NK-92 (cell line): Measurements from ENCODE around the gene CFAP126.
"Not testable (repeated sequence)": the region's sequence is repeated elsewhere in the genome, so short reads cannot be mapped to it uniquely, and the experiment has no call there.

ENCODE experiments used
- DNase-seq: peaks from one replicate; lab custom pipeline; 2025; ENCODE audit not compliant: unreplicated experiment; lab: John Stamatoyannopoulos, UW

Gene CFAP126

GRCh38 chr1:161367684-161368400 lies at the start of gene CFAP126:
Gene CFAP126, minus strand, starts transcription at chr1:161367876. Its CDS starts 8 bp downstream, at chr1:161367868.
- DNase-seq, result no peak

- not testable (repeated sequence) for DNase-seq
These were observed 45.4 kb upstream of the CFAP126 start for GRCh38 chr1:161413050-161413449.

- DNase-seq, result not testable (repeated sequence)
These were observed 42.9 kb upstream of the CFAP126 start for GRCh38 chr1:161410636-161410970.

- DNase-seq, result not testable (repeated sequence)
These were observed 42.4 kb upstream of the CFAP126 start for GRCh38 chr1:161409848-161410635.

- DNase-seq, result no peak
These were observed 40.9 kb upstream of the CFAP126 start for GRCh38 chr1:161408429-161409052.

- no peak for DNase-seq
These were observed 39.8 kb upstream of the CFAP126 start for GRCh38 chr1:161407451-161407985.

GRCh38 chr1:161406551-161406950 lies 38.9 kb upstream of the CFAP126 start:
- not testable (repeated sequence) for DNase-seq

GRCh38 chr1:161404051-161404597 lies 36.4 kb upstream of the CFAP126 start:
- DNase-seq, result no peak

- no peak for DNase-seq
These were observed 34.8 kb upstream of the CFAP126 start for GRCh38 chr1:161402446-161402845.

GRCh38 chr1:161399257-161399998 lies 31.8 kb upstream of the CFAP126 start:
- peak; percentile 36 for DNase-seq

- DNase-seq, result no peak
These were observed 31.2 kb upstream of the CFAP126 start for GRCh38 chr1:161398900-161399256.

- DNase-seq, result not testable (repeated sequence)
These were observed 29.4 kb upstream of the CFAP126 start for GRCh38 chr1:161397038-161397437.

GRCh38 chr1:161393151-161393550 lies 25.5 kb upstream of the CFAP126 start:
- no peak for DNase-seq

- DNase-seq, result no peak
These were observed 23.9 kb upstream of the CFAP126 start for GRCh38 chr1:161391611-161392010.

- not testable (repeated sequence) for DNase-seq
These were observed 23.5 kb upstream of the CFAP126 start for GRCh38 chr1:161391136-161391535.

GRCh38 chr1:161390559-161390858 lies 22.8 kb upstream of the CFAP126 start:
- no peak for DNase-seq

- DNase-seq, result peak; percentile 82
These were observed 22.2 kb upstream of the CFAP126 start for GRCh38 chr1:161389691-161390558.

- DNase-seq, result not testable (repeated sequence)
These were observed 21.5 kb upstream of the CFAP126 start for GRCh38 chr1:161389158-161389557.

- DNase-seq, result no peak
These were observed 21.0 kb upstream of the CFAP126 start for GRCh38 chr1:161388639-161389038.
